Activated CD4-positive, alpha-beta T cell treated with anti-CD3 and anti-CD28 coated beads, Interleukin-10, Interleukin-2, amounts not matched to agents 100 ng/mL and 50 ng/mL, durations not matched to agents 16 hours and 8 hours (primary cell): Measurements from ENCODE around the gene SEC31B.

Experiments
- DNase-seq: peaks from one replicate; pipeline ENCODE4 v3.0.0-alpha.2; 2020

SEC31B gene

GRCh38 chr10:100438674-100439315, 80.9 kb downstream of the SEC31B start:
- DNase-seq, result no peak
